ENCODE results near the gene LAMA3.

The LAMA3 gene

GRCh38 chr18:23934863-23935262, 245.6 kb downstream of the LAMA3 start:
- DNase-seq (ENCODE audit: low spot score) (no peak), FAIRE-seq (no peak)

- DNase-seq (ENCODE audit: low spot score), result no peak
- FAIRE-seq, result no peak
Measured at GRCh38 chr18:23935804-23936203, 246.6 kb downstream of the LAMA3 start.

- no peak for FAIRE-seq
Measured at GRCh38 chr18:23936381-23936958, 247.2 kb downstream of the LAMA3 start.

DNA sequence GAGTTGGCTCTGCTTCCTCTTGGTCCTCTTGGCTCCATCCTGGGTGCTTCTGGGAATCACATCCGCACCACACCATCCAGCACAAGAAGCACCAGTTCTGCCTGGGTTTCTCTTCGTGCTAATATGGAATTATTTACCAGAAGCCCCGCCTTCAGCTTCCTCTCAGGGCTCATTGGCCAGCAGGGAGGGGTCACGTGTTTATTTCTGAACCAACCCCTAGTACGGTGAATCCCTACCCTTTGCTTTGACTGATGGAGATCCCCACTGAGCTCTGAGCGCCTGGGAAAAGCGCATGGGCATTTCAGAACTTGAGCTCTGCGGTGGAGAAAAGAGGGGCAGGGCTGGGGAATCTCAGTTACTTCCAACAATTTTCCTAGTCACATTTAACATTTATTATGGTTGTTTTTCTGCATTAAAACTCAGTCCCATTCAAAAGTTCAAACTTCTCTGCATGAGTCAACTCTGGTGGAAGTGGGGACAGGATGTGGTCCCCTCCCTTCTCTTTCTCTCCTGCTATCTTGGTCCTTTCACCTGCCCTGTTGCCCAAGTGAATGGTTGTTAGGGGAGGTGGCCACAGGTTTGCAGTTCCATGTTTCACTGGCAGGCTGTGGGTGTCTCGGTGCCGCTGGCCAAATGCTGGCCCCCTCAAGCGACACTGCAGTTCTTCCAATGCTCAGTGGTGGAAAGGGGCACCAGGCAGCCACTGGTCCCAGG, 248.9 kb downstream of the LAMA3 start:
- FAIRE-seq (no peak), DNase-seq (ENCODE audit: low spot score) (no peak)

More at GRCh38 chr18:23936381-23936958, 247.2 kb downstream of the LAMA3 start:
- DNase-seq (ENCODE audit: low spot score), result no peak

DNA sequence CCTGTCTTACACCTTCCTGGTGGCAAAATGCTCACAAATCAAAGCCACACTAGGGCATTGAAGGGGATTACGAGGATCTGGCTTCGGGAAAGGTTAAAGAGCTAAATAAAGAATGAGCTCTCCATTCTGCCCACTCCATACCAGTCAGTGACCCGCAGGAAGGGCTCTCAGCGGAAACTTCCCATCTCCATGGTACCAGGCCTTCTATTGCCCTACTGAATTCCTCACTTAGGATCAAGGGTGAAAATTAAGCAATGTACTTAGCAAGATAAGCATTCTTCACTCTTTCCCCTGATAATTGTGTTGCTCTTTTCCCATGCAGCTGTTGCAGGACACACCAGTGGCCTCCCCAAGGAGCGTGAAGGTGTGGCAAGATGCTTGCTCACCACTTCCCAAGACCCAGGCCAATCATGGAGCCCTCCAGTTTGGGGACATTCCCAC, 249.7 kb downstream of the LAMA3 start:
- FAIRE-seq (no peak), DNase-seq (ENCODE audit: low spot score) (no peak)

DNA sequence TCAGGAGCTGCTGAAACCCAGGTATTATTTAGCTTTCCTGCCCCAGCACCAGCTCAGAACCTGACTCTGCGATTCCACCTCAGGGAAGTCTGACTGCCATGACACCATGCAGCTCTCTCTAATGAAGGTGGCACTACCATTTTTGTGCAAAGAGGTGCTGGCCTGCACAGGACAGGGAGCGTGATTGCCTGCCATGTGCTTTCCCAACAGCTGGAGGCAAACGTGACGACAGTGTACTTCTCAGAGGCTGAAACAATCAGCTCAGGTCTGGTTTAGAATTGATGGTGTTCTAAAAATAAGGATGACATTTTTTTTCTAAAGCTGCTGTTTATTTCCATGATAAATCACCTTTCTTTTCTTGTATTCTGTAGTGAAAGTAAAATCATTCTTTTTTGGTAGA, 250.1 kb downstream of the LAMA3 start:
- no peak for FAIRE-seq
- DNase-seq (ENCODE audit: low spot score), result no peak

- DNase-seq (ENCODE audit: low spot score) (no peak), FAIRE-seq (no peak)
Measured at GRCh38 chr18:23939896-23940295, 250.6 kb downstream of the LAMA3 start.

GRCh38 chr18:23941791-23942190, 252.5 kb downstream of the LAMA3 start:
- FAIRE-seq (no peak), DNase-seq (ENCODE audit: low spot score) (no peak)

DNA sequence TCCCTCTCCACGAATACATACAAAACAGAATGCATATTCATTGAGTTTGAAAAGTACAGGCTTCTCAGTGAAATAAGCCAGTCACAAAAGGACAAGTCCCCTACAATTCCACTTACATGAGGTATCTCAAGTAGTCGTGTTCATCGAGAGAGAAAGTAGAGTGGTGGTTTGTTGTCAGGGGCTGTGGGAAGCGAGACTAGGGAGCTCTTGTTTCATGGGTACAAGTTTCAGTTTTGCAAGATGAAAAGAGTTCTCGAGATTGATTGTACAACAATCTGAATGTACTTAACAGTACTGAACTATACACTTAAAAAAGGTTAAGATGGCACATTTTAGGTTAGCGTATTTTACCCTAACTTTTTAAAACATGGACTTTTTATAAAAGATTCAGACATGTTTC, 253.9 kb downstream of the LAMA3 start:
- DNase-seq (ENCODE audit: low spot score) (no peak), FAIRE-seq (no peak)

- DNase-seq (ENCODE audit: low spot score) (no peak), FAIRE-seq (no peak)
Measured at GRCh38 chr18:23943903-23944624, 254.8 kb downstream of the LAMA3 start.

DNA sequence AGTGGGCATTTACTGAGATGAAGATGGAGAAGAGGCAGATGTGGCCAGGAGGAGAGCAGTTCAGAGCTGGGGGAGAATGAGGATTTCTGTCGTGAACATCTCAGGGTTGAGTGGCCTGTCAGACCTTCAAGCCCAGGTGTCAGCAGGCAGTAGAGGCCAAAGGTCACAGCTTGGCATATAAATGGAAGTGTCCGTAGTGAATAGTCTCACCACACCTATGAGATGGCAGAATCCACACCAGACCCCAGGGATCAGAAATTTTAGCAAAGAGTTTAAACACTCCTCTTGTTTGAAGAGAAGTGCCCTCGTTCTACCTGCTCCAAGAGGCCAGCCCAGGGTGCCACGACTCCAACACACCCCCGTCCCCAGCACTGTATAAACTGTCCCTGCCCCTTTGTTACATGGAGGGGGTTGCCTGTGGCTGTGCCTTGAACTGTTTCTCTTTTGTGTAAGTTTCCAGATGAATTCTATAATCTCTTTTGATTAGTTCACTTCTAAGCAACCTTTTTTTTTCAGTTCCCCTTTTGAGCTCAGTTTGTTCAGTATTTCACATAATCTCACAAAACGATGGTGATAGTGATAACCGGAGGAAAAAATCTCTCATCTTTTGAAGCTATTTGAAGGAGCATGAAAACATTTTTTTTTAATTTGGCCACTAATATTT, 256.3 kb downstream of the LAMA3 start:
- DNase-seq (ENCODE audit: low spot score) (no peak), FAIRE-seq (no peak)

DNA sequence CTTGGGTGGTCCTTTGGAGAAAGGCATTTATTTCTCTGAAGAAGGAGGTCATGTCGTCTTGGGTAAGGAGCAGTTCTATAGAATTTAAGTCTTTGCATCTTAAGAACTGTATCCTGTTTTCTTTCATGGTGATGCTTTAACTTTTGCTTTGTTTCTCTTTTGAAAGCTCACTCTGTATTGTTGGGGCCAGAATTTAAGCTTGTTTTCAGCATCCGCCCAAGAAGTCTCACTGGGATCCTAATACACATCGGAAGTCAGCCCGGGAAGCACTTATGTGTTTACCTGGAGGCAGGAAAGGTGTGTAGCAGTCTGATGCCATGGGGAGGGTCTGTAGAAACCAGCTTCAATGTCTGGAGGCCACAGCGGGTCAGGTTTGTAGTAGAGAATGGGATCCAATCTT, 260.6 kb downstream of the LAMA3 start:
- no peak for FAIRE-seq
- no peak for DNase-seq (ENCODE audit: low spot score)

DNA sequence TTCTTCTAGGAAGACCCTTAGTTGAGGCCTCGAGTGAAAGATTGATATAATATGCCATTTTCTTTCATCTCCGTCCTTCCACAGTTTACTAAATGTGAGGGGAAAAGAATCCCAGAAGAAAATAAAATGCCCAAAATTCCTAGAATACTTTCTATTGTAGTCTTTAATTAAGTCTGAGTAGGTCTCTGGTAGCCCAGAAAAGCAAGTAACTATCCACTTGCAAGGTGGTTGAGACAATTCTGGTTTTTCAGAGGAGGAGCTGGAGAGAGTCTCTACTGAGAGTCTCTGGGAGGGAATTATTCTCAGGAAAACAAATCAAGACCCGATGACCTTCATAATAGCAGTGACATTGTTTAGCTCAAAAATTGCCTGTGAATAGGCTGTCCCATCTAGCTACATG, 261.4 kb downstream of the LAMA3 start:
- no peak for FAIRE-seq
- DNase-seq (ENCODE audit: low spot score), result no peak

DNA sequence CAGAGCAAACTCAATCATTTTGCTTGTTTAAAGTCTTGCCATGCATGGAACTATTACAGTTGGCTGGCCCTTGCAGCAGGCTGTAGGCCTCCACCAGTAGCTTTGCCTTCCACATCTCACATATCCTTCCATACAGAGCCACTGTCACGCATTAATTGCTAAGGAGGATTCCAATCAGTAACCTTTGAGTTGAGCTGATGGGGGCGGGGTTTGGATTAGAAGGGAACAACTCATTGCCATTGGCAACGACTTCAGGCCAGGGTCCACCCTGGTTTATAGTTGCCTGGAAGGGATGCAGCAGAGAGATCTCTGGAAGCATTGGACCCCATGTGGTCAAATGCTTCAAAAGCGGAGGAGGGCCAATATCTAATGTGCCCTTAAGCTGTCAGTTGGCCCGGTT, 262.0 kb downstream of the LAMA3 start:
- FAIRE-seq (no peak), DNase-seq (ENCODE audit: low spot score) (no peak)

GRCh38 chr18:23953984-23954383, 264.7 kb downstream of the LAMA3 start:
- no peak for FAIRE-seq
- DNase-seq (ENCODE audit: low spot score), result no peak

GRCh38 chr18:23956483-23956882, 267.2 kb downstream of the LAMA3 start:
- no peak for FAIRE-seq
- DNase-seq (ENCODE audit: low spot score), result no peak

- no peak for DNase-seq (ENCODE audit: low spot score)
- no peak for FAIRE-seq
Measured at GRCh38 chr18:23958036-23958435, 268.8 kb downstream of the LAMA3 start.

DNA sequence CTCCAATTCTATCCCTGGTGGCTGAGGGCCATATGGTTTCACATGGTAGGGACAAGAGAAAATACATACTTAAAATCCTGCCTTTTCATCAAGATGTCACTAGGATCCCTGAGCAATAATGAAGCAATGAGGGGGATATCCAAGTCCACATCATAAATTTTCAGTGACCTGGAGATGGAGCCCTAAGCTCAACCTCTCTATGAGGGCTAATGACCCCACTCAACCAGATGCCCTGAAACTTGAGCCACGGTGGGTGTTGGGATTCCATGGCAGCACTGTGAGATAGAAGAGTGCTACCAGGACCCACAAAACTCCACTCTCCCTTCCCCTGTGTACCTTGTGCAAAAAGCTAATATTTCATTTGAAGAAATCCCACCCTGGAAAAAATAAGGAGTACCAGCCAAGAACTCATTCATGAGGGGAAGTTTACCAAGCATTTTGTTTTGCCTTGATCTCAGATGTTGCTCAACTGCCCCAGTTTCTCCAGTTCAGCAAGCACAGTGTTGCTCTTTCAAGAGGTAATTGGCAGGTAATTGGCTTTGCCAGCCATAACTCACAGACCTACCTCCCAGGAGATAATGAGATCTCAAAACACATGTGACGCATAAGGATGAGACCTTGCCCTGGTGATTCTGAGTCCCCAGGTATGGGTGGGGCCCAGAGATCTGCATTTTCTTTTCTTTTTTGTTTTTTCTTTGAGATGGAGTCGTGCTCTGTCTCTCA, 274.4 kb downstream of the LAMA3 start:
- FAIRE-seq (no peak), DNase-seq (ENCODE audit: low spot score) (no peak)

- DNase-seq (ENCODE audit: low spot score), result no peak
- no peak for FAIRE-seq
Measured at GRCh38 chr18:23964282-23965238, 275.3 kb downstream of the LAMA3 start.

DNA sequence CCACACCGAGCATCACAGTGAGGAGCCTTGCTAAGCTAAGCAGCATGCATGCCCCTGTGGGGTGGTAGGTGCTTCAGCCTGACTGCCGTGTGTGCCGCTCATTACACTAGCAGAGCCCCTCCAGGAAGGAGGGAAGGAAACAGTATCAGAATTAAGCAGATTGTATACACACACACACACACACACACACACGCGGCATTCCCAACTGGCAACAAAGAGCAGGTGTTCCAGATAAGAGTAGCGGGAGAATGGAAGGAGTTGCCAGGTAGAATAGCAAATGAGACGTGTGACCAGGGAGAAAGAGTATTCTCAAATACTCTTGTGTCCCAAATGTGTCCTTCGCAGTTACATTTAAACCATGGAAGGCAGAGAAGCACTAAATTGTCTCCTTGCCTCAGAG, 277.7 kb downstream of the LAMA3 start:
- FAIRE-seq (no peak), DNase-seq (ENCODE audit: low spot score) (no peak)
